Adrenal gland (tissue), 12 donors: ENCODE data around the gene HSD17B14. TPM values are rescaled to one million over a fixed set of nuclear protein-coding genes. Genes with fewer than 3 reads are reported as not detected.
"Not testable (repeated sequence)": the region's sequence is repeated elsewhere in the genome, so short reads cannot be mapped to it uniquely, and the experiment has no call there.

Source experiments
- DNase-seq, 7 donors: peaks; one replicate each; pipeline ENCODE4 v3.0.0-alpha.2; 2019 to 2020
- H3K27ac ChIP-seq, 5 donors: fragments of 200-600 bp; sonication (generic) in 4 of 5; 1 replicate in 3 of 5; 2 replicates in 2 of 5; pipeline versions ENCODE4 v1.5.1 to v1.8.0; 2016 to 2020; ENCODE audit warnings: mild to moderate bottlenecking in 1 of 5
- H3K27me3 ChIP-seq: fragments of 200-600 bp; 2 replicates; pipeline ENCODE4 v1.8.0; 2021
- H3K36me3 ChIP-seq, 2 donors: fragments of 200-600 bp; replicated peaks in 1 of 2; 1 replicate in 1 of 2; 2 replicates in 1 of 2; pipeline versions ENCODE4 v1.5.1 to v1.8.0; 2018 to 2022
- H3K4me1 ChIP-seq, 2 donors: fragments of 200-600 bp; replicated peaks in 1 of 2; 1 replicate in 1 of 2; 2 replicates in 1 of 2; pipeline versions ENCODE4 v1.5.1 to v1.8.0; 2018 to 2021
- H3K4me3 ChIP-seq, 4 donors: fragments of 200-600 bp; sonication (generic) in 3 of 4; one replicate each; pipeline ENCODE4 v1.5.1; 2016 to 2018
- H3K9me3 ChIP-seq, 3 donors: fragments of 200-600 bp; sonication (generic) in 1 of 3; replicated peaks in 1 of 3; 1 replicate in 2 of 3; 2 replicates in 1 of 3; pipeline versions ENCODE4 v1.5.1 to v1.8.0; 2016 to 2021
- POLR2A ChIP-seq, 2 donors: fragments of 450-650 bp; IDR thresholded peaks; one replicate each; pipeline ENCODE4 v1.6.1; 2017; ENCODE audit warnings: antibody characterized with exemption in 2 of 2, mild to moderate bottlenecking in 2 of 2, moderate library complexity in 1 of 2
- WGBS, 4 donors: extraction: QIAGEN DNeasy Blood & Tissue Kit in 2 of 4; methylation state at CpG; one replicate each; pipeline versions ENCODE4 v1.1.5 to v1.1.7; 2013 to 2017; 5-methylcytosine and 5-hydroxymethylcytosine counted together
- intact Hi-C, 2 donors: fragments of 100-400 bp; cut with DNase I; formaldehyde crosslinking; loops; one replicate each; pipeline versions ENCODE4 v1.14.1 to v1.15.0; 2022 to 2023
- polyA plus RNA-seq, 3 donors: library from polyadenylated mRNA; stranded (reverse); fragments of 200-250 nt in 2 of 3; fragments of 350-450 nt in 1 of 3; fragmentation: Illumina TruSeq in 1 of 3; extraction: RNeasy Lipid Tissue Mini Kit (QIAGEN cat#74804) in 1 of 3; gene quantifications; one replicate each; pipeline ENCODE4 v1.2.3, GENCODE V29; 2013 to 2014
- total RNA-seq, 9 donors: library from RNA; depleted of rRNA in 4 of 9; stranded (reverse); fragments of >200 nt in 4 of 9; fragments of 120-200 nt in 1 of 9; fragmentation: NEBNext Ultra II Directional in 1 of 9; extraction: Animal tissue kit (Norgen Biotek cat#: 25700) in 1 of 9; gene quantifications; one replicate each; pipeline versions ENCODE4 v1.1.0 to v1.2.4, GENCODE V29; 2013 to 2023
- TF ChIP-seq, protein P1 (sequence below), 6 experiments: fragments of 450-650 bp in 4 of 6; fragments of 200-600 bp in 2 of 6; sonication (generic) in 1 of 6; IDR thresholded peaks; 1 replicate in 5 of 6; 2 replicates in 1 of 6; pipeline versions ENCODE4 v1.5.1 to v1.8.0; 2016 to 2021; ENCODE audit warnings: antibody characterized with exemption in 6 of 6, mild to moderate bottlenecking in 2 of 6, moderate library complexity in 1 of 6
- donor health status: healthy with polysubstance abuse.
- donor health status: Bipolar disorder and iron deficiency.
- donor health status: DM: yes; HTN: yes; CAD: no.
- donor health status: DM: no; HTN: no; CAD: no.
- donor health status: DM: no; HTN: no; CAD: no.
- donor health status: DM: yes; HTN: yes; CAD: no.

Gene HSD17B14
- total and polyA plus RNA-seq, 12 donors: 7.4 to 178 (median 40.6) TPM

- peaks cover 0 to 3% of the 10 kb centered on the region in 2 donors for H3K36me3 ChIP-seq
- 82 to 95% (median 89%) methylated on average over 6 to 7 of the region's 7 CpGs for WGBS, 4 donors
- H3K27ac ChIP-seq: no peak overlapping the region
- H3K27me3 ChIP-seq: no peaks in the 10 kb centered on the region
- H3K4me3 ChIP-seq: no peak overlapping the region
- no peaks in the 10 kb centered on the region for H3K9me3 ChIP-seq
- DNase-seq: no peak
- intact Hi-C loops: no loop called here
- H3K4me1 ChIP-seq: no peaks in the 10 kb centered on the region
- TF ChIP-seq POLR2A (IDR thresholded peaks at IDR 0.05): no peak
- TF ChIP-seq, protein P1, sequence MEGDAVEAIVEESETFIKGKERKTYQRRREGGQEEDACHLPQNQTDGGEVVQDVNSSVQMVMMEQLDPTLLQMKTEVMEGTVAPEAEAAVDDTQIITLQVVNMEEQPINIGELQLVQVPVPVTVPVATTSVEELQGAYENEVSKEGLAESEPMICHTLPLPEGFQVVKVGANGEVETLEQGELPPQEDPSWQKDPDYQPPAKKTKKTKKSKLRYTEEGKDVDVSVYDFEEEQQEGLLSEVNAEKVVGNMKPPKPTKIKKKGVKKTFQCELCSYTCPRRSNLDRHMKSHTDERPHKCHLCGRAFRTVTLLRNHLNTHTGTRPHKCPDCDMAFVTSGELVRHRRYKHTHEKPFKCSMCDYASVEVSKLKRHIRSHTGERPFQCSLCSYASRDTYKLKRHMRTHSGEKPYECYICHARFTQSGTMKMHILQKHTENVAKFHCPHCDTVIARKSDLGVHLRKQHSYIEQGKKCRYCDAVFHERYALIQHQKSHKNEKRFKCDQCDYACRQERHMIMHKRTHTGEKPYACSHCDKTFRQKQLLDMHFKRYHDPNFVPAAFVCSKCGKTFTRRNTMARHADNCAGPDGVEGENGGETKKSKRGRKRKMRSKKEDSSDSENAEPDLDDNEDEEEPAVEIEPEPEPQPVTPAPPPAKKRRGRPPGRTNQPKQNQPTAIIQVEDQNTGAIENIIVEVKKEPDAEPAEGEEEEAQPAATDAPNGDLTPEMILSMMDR (IDR thresholded peaks at IDR 0.05): no peak
Measured at GRCh38 chr19:48854103-48854502, 17.8 kb upstream of the HSD17B14 start.

GRCh38 chr19:48853483-48853882 lies 17.2 kb upstream of the HSD17B14 start:
- no peak for DNase-seq
- Histone ChIP-seq H3K36me3 (peaks cover 0 to 3% of the 10 kb centered on the region in 2 donors), H3K9me3 (no peaks in the 10 kb centered on the region), H3K4me3 (no peak overlapping the region), H3K4me1 (no peaks in the 10 kb centered on the region), H3K27me3 (no peaks in the 10 kb centered on the region), H3K27ac (no peak overlapping the region)
- intact Hi-C loops: no loop called here
- no peak for TF ChIP-seq POLR2A (IDR thresholded peaks at IDR 0.05)
- TF ChIP-seq, protein P1 (IDR thresholded peaks at IDR 0.05): no peak
- WGBS, 4 donors: 91 to 96% (median 93%) methylated on average over 6 to 8 of the region's 8 CpGs

DNA sequence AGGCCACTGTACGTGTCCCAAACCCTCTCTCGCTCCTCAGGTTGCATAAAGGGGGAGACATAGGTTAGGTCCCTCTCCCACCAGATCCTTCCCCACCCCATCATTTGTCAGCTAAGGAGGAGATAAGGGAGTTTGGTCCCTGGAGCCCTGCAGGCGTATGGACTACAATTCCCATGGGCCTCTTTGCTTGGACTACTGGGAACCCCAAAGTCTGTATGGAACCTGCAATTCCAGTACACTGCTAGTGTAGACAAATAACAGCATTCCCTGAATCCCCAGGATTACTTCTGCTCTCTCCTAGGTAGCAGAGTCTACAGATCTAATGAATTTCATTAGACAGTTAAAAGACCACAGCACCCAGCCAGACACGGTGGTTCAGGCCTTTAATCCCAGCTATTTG lies 16.0 kb upstream of the HSD17B14 start:
- TF ChIP-seq, protein P1 (IDR thresholded peaks at IDR 0.05): no peak
- TF ChIP-seq POLR2A (IDR thresholded peaks at IDR 0.05): no peak
- Histone ChIP-seq H3K27ac (no peak overlapping the region), H3K36me3 (peaks cover 0 to 9% of the 10 kb centered on the region in 2 donors), H3K9me3 (no peaks in the 10 kb centered on the region), H3K4me1 (no peaks in the 10 kb centered on the region), H3K4me3 (no peak overlapping the region), H3K27me3 (no peaks in the 10 kb centered on the region)
- DNase-seq: no peak
- WGBS, 4 donors: 90 to 100% (median 94%) methylated on average over 4 of the region's 4 CpGs
- intact Hi-C loops: no loop called here

- H3K4me3 ChIP-seq, H3K27ac ChIP-seq, H3K4me1 ChIP-seq, H3K9me3 ChIP-seq, H3K27me3 ChIP-seq, DNase-seq: not testable (repeated sequence)
- peaks cover 0 to 25% of the 10 kb centered on the region in 2 donors for H3K36me3 ChIP-seq
- WGBS, 4 donors: 87 to 96% (median 94%) methylated on average over 3 of the region's 3 CpGs
- intact Hi-C loops: loop anchor here (10.0 kb wide), 2 partner anchors 172 to 202 kb away; partner anchors contain the start of genes CA11 (in 1 of the 2) and NTN5 (in 1 of the 2)
Measured at GRCh38 chr19:48846659-48847058, 10.4 kb upstream of the HSD17B14 start.

DNA sequence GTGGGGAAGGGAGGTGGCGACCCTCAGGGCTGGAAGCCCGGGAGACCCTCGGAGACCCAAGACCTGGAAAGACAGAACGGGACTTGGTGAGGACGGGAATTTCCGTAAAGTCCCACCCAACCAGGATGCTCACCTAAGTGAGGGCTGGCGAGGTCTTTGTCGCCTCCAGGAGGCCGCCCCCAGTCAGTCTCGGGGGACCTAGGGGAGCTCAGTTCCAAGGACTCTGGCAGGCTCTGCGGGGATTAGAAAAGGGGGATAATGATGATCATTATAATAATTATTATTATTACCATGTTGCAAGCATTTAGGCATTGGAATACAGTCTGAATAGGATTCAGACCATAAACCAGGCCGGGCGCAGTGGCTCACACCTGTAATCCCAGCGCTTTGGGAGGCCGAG lies 9.1 kb upstream of the HSD17B14 start:
- Histone ChIP-seq H3K9me3 (no peaks in the 10 kb centered on the region), H3K27me3 (no peaks in the 10 kb centered on the region), H3K4me3 (no peak overlapping the region), H3K4me1 (no peaks in the 10 kb centered on the region), H3K36me3 (peaks cover 0 to 25% of the 10 kb centered on the region in 2 donors), H3K27ac (no peak overlapping the region)
- DNase-seq: no peak
- TF ChIP-seq, protein P1 (IDR thresholded peaks at IDR 0.05): no peak
- TF ChIP-seq POLR2A (IDR thresholded peaks at IDR 0.05): no peak
- WGBS, 4 donors: 92 to 96% (median 92%) methylated on average over 14 to 15 of the region's 15 CpGs
- intact Hi-C loops: loop anchor here (10.0 kb wide), 2 partner anchors 171 to 201 kb away; partner anchors contain the start of genes CA11 (in 1 of the 2) and NTN5 (in 1 of the 2)
